ENCODE data around the gene TEX13B.
A peak's percentile ranks its signal among the peaks of the same experiment; 100 is the strongest.
"Not testable (repeated sequence)": the region's sequence is repeated elsewhere in the genome, so short reads cannot be mapped to it uniquely, and the experiment has no call there.

Gene TEX13B

DNA sequence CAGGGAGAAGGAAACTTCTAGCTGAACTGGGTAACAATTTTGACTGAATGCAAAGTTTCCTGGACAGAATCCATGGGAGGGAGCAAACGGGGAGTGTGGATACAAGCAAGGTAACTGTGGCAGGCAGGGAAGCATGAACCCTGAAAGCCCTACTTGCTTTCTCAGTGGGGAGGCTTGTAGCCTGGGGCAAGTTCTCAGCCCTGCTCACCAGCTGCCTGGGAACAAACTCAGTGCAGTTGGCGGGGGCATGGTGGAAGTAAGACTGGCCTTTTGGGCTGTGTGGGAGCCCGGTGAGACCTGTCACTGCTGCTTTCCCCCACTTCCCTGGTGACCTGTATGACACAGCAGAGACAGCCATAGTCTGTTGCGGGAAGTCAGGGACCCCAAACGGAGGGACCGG lies 14.0 kb upstream of the TEX13B start:
- H3K27me3 ChIP-seq (ENCODE audit: control insufficient read depth, insufficient read depth, low read length): no peaks in the 10 kb centered on the region
- no peak overlapping the region for H3K4me3 ChIP-seq (ENCODE audit: low read length)
- peaks cover 5% of the 10 kb centered on the region for H3K36me3 ChIP-seq (ENCODE audit: control insufficient read depth, low read depth, low read length)
- peaks cover 4% of the 10 kb centered on the region for H3K9me3 ChIP-seq (ENCODE audit: control insufficient read depth, low read depth, low read length)
- H3K4me1 ChIP-seq (ENCODE audit: control insufficient read depth, low read depth, low read length): no peaks in the 10 kb centered on the region
- no peak overlapping the region for H3K9ac ChIP-seq (ENCODE audit: low read length)
- no peak overlapping the region for H3K27ac ChIP-seq (ENCODE audit: low read length)

DNA sequence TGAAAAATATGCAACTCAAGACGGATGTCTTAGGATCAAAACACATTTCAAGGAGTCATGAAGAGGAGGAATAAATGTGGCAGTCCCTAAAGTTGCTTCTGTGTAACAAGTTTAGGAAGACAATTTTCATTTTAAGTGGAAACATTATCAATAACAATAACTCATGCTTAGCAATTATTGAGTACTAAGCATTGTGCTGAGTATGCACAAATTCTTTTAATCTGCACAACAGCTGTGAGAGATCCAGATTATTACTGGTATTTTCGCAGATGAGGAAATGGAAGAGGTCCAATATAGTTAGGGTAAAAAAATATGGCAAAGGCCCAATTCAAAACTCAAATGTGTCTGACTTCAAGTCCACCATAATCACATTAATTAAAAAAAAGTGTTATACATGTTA lies 2.9 kb upstream of the TEX13B start:
- H3K9me3 ChIP-seq (ENCODE audit: control insufficient read depth, low read depth, low read length): no peaks in the 10 kb centered on the region
- no peaks in the 10 kb centered on the region for H3K27me3 ChIP-seq (ENCODE audit: control insufficient read depth, insufficient read depth, low read length)
- no peak overlapping the region for H3K9ac ChIP-seq (ENCODE audit: low read length)
- no peak overlapping the region for H3K27ac ChIP-seq (ENCODE audit: low read length)
- H3K4me3 ChIP-seq (ENCODE audit: low read length): no peak overlapping the region
- H3K4me1 ChIP-seq (ENCODE audit: control insufficient read depth, low read depth, low read length): no peaks in the 10 kb centered on the region
- peaks cover 7% of the 10 kb centered on the region for H3K36me3 ChIP-seq (ENCODE audit: control insufficient read depth, low read depth, low read length)

GRCh38 chrX:107979534-107979933 lies 2.6 kb downstream of the TEX13B start:
- no peaks in the 10 kb centered on the region for H3K9me3 ChIP-seq (ENCODE audit: control insufficient read depth, low read depth, low read length)
- H3K4me3 ChIP-seq (ENCODE audit: low read length): no peak overlapping the region
- no peak overlapping the region for H3K9ac ChIP-seq (ENCODE audit: low read length)
- no peaks in the 10 kb centered on the region for H3K36me3 ChIP-seq (ENCODE audit: control insufficient read depth, low read depth, low read length)
- no peak overlapping the region for H3K27ac ChIP-seq (ENCODE audit: low read length)
- H3K27me3 ChIP-seq (ENCODE audit: control insufficient read depth, insufficient read depth, low read length): no peaks in the 10 kb centered on the region
- H3K4me1 ChIP-seq (ENCODE audit: control insufficient read depth, low read depth, low read length): peaks cover 12% of the 10 kb centered on the region

DNA sequence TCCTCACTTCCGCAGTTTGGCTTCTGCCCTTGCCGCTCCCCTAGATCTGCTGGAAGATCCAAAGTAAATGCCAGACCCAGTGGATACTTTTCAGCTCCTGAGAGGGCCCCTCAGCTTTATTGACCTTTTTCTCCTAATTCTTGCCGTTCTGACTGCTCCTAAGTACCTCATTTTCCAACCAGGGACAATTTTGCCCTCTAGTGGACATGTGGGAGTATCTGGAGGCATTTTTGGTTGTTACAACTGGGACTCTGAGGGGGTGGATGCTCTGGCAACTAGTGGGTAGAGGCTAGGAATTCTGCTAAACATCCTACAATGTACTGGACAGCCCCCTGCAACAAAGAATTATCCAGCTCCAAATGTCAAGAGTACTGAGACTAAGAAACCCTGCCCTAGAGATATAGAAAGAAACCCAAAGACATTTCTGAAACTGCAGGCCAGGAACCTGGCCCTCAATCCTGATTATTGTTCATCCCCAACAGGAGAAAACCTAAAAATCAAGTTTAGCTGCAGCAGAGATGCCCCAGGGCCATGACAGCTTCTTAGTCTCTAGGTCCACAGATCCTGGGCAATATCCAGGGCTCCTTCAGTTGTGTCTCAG lies 3.4 kb downstream of the TEX13B start:
- Histone ChIP-seq H3K4me1 (ENCODE audit: control insufficient read depth, low read depth, low read length) (peaks cover 12% of the 10 kb centered on the region), H3K4me3 (ENCODE audit: low read length) (no peak overlapping the region), H3K9ac (ENCODE audit: low read length) (no peak overlapping the region), H3K27me3 (ENCODE audit: control insufficient read depth, insufficient read depth, low read length) (no peaks in the 10 kb centered on the region), H3K36me3 (ENCODE audit: control insufficient read depth, low read depth, low read length) (no peaks in the 10 kb centered on the region), H3K9me3 (ENCODE audit: control insufficient read depth, low read depth, low read length) (no peaks in the 10 kb centered on the region), H3K27ac (ENCODE audit: low read length) (no peak overlapping the region)

GRCh38 chrX:107978071-107978470 lies 4.1 kb downstream of the TEX13B start:
- Histone ChIP-seq H3K36me3 (ENCODE audit: control insufficient read depth, low read depth, low read length) (no peaks in the 10 kb centered on the region), H3K4me1 (ENCODE audit: control insufficient read depth, low read depth, low read length) (peaks cover 12% of the 10 kb centered on the region), H3K27ac (ENCODE audit: low read length) (no peak overlapping the region), H3K27me3 (ENCODE audit: control insufficient read depth, insufficient read depth, low read length) (no peaks in the 10 kb centered on the region), H3K9me3 (ENCODE audit: control insufficient read depth, low read depth, low read length) (no peaks in the 10 kb centered on the region), H3K4me3 (ENCODE audit: low read length) (no peak overlapping the region), H3K9ac (ENCODE audit: low read length) (no peak overlapping the region)

- Histone ChIP-seq H3K36me3 (ENCODE audit: control insufficient read depth, low read depth, low read length) (no peaks in the 10 kb centered on the region), H3K27ac (ENCODE audit: low read length) (no peak overlapping the region), H3K4me3 (ENCODE audit: low read length) (no peak overlapping the region), H3K9me3 (ENCODE audit: control insufficient read depth, low read depth, low read length) (no peaks in the 10 kb centered on the region), H3K4me1 (ENCODE audit: control insufficient read depth, low read depth, low read length) (peaks cover 16% of the 10 kb centered on the region), H3K9ac (ENCODE audit: low read length) (peak overlapping the region; percentile 4), H3K27me3 (ENCODE audit: control insufficient read depth, insufficient read depth, low read length) (no peaks in the 10 kb centered on the region)
Observed at GRCh38 chrX:107971636-107972035, 10.5 kb downstream of the TEX13B start.

GRCh38 chrX:107970073-107970472 lies 12.1 kb downstream of the TEX13B start:
- no peaks in the 10 kb centered on the region for H3K36me3 ChIP-seq (ENCODE audit: control insufficient read depth, low read depth, low read length)
- no peaks in the 10 kb centered on the region for H3K27me3 ChIP-seq (ENCODE audit: control insufficient read depth, insufficient read depth, low read length)
- H3K27ac ChIP-seq (ENCODE audit: low read length): no peak overlapping the region
- H3K9me3 ChIP-seq (ENCODE audit: control insufficient read depth, low read depth, low read length): no peaks in the 10 kb centered on the region
- H3K9ac ChIP-seq (ENCODE audit: low read length): no peak overlapping the region
- H3K4me1 ChIP-seq (ENCODE audit: control insufficient read depth, low read depth, low read length): peaks cover 16% of the 10 kb centered on the region
- H3K4me3 ChIP-seq (ENCODE audit: low read length): no peak overlapping the region

GRCh38 chrX:107968623-107969022 lies 13.5 kb downstream of the TEX13B start:
- H3K4me3 ChIP-seq (ENCODE audit: low read length): no peak overlapping the region
- H3K9me3 ChIP-seq (ENCODE audit: control insufficient read depth, low read depth, low read length): no peaks in the 10 kb centered on the region
- H3K27me3 ChIP-seq (ENCODE audit: control insufficient read depth, insufficient read depth, low read length): no peaks in the 10 kb centered on the region
- no peak overlapping the region for H3K27ac ChIP-seq (ENCODE audit: low read length)
- H3K36me3 ChIP-seq (ENCODE audit: control insufficient read depth, low read depth, low read length): no peaks in the 10 kb centered on the region
- peaks cover 16% of the 10 kb centered on the region for H3K4me1 ChIP-seq (ENCODE audit: control insufficient read depth, low read depth, low read length)
- no peak overlapping the region for H3K9ac ChIP-seq (ENCODE audit: low read length)

DNA sequence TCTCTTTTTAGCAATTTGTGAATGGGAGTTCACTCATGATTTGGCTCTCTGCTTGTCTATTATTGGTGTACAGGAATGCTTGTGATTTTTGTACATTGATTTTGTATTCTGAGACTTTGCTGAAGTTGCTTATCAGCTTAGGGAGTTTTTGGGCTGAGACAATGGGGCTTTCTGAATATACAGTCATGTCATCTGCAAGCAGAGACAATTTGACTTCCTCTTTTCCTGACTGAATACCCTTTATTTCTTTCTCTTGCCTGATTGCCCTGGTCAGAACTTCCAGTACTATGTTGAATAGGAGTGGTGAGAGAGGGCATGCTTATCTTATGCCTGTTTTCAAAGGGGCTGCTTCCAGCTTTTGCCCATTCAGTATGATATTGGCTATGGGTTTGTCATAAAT lies 26.8 kb downstream of the TEX13B start:
- H3K27me3 ChIP-seq (ENCODE audit: control insufficient read depth, insufficient read depth, low read length); H3K27ac ChIP-seq (ENCODE audit: low read length); H3K36me3 ChIP-seq (ENCODE audit: control insufficient read depth, low read depth, low read length); H3K4me1 ChIP-seq (ENCODE audit: control insufficient read depth, low read depth, low read length); H3K9ac ChIP-seq (ENCODE audit: low read length); H3K4me3 ChIP-seq (ENCODE audit: low read length); H3K9me3 ChIP-seq (ENCODE audit: control insufficient read depth, low read depth, low read length): not testable (repeated sequence)

GRCh38 chrX:107940095-107940494 lies 42.1 kb downstream of the TEX13B start:
- Histone ChIP-seq H3K27me3 (ENCODE audit: control insufficient read depth, insufficient read depth, low read length) (no peaks in the 10 kb centered on the region), H3K4me3 (ENCODE audit: low read length) (no peak overlapping the region), H3K9me3 (ENCODE audit: control insufficient read depth, low read depth, low read length) (no peaks in the 10 kb centered on the region), H3K9ac (ENCODE audit: low read length) (no peak overlapping the region), H3K27ac (ENCODE audit: low read length) (no peak overlapping the region), H3K4me1 (ENCODE audit: control insufficient read depth, low read depth, low read length) (peaks cover 3% of the 10 kb centered on the region), H3K36me3 (ENCODE audit: control insufficient read depth, low read depth, low read length) (peaks cover 3% of the 10 kb centered on the region)

GRCh38 chrX:107936434-107936730 lies 45.8 kb downstream of the TEX13B start:
- H3K9ac ChIP-seq (ENCODE audit: low read length): peak overlapping the region; percentile 59
- H3K9me3 ChIP-seq (ENCODE audit: control insufficient read depth, low read depth, low read length): no peaks in the 10 kb centered on the region
- no peak overlapping the region for H3K27ac ChIP-seq (ENCODE audit: low read length)
- peaks cover 3% of the 10 kb centered on the region for H3K4me1 ChIP-seq (ENCODE audit: control insufficient read depth, low read depth, low read length)
- no peaks in the 10 kb centered on the region for H3K27me3 ChIP-seq (ENCODE audit: control insufficient read depth, insufficient read depth, low read length)
- no peaks in the 10 kb centered on the region for H3K36me3 ChIP-seq (ENCODE audit: control insufficient read depth, low read depth, low read length)
- peak overlapping the region; percentile 82 for H3K4me3 ChIP-seq (ENCODE audit: low read length)

DNA sequence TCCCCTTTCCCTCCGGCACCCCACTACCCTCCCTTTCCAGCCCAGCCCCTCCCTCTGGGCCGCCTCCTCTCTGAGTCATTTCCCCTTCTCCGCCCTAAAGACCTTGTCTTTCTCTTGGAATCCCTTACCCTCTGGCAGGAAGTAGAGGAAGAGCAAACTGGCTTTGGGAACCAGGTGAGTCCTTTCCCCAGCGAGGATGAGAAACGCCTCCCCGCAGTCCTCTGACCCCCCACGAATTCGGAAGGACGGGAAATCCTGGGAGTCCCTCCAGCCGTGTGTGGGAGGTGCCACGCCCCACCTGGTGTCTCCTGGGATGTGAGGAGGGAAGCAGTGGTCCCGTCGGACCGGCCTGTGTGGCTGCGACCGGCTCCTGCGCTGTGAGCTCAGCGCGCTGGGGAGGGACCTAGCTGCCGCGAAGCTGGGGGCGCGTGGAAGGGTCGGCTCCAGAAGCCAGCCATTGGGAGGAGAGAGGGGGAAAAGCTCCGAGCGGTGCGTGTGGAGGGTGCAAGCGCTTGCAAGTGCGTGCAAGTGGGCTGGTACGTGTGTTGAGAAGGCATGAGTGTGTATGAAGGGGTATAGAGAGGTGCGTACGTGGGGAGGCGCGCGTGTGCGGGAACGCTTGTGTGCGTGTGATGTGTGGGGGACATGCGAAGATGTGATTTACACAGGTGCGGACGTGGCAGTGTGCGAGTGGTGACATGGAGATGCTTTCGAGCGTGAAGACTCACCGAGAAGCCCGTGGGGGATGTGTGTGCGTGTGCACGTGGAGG lies 46.3 kb downstream of the TEX13B start:
- Histone ChIP-seq H3K9ac (ENCODE audit: low read length) (peak overlapping the region; percentile 59), H3K36me3 (ENCODE audit: control insufficient read depth, low read depth, low read length) (no peaks in the 10 kb centered on the region), H3K4me1 (ENCODE audit: control insufficient read depth, low read depth, low read length) (peaks cover 3% of the 10 kb centered on the region), H3K27ac (ENCODE audit: low read length) (no peak overlapping the region), H3K9me3 (ENCODE audit: control insufficient read depth, low read depth, low read length) (no peaks in the 10 kb centered on the region), H3K27me3 (ENCODE audit: control insufficient read depth, insufficient read depth, low read length) (no peaks in the 10 kb centered on the region), H3K4me3 (ENCODE audit: low read length) (peak overlapping the region; percentile 82)

Measured in iPS-18a (cell line).